ENCODE measurements around the gene PPDPF.

Gene PPDPF

GRCh38 chr20:63536241-63536977 is 15.8 kb downstream of the PPDPF start:
- no peak overlapping the region for H3K4me3 ChIP-seq (ENCODE audit: low read depth, low read length)
- no peaks in the 10 kb centered on the region for H3K36me3 ChIP-seq (replicated peaks)
- TF ChIP-seq CTCF (IDR thresholded peaks at IDR 0.05; ENCODE audit: low read depth, low read length, missing control alignments), result no peak
- no peak overlapping the region for H3K27ac ChIP-seq
- peak; percentile 48 for DNase-seq
- in situ Hi-C loops (cut with HindIII; ENCODE audit: low pct_ligation_motif_present, low sequenced_read_pairs), result no loop called here
- no peaks in the 10 kb centered on the region for H3K27me3 ChIP-seq (replicated peaks)

- Histone ChIP-seq H3K27ac (no peak within 1 kb of the TSS), H3K27me3 (replicated peaks) (no peaks in the 10 kb centered on the region), H3K4me3 (ENCODE audit: low read depth, low read length) (peak within 1 kb of the TSS; percentile 36), H3K36me3 (replicated peaks) (no peaks in the 10 kb centered on the region)
- in situ Hi-C loops (cut with HindIII; ENCODE audit: low pct_ligation_motif_present, low sequenced_read_pairs), result no loop called here
- no peak for TF ChIP-seq CTCF (IDR thresholded peaks at IDR 0.05; ENCODE audit: low read depth, low read length, missing control alignments)
- no peak for DNase-seq
These were observed 16.5 kb downstream of the PPDPF start, which contains the start of gene PTK6 for GRCh38 chr20:63536997-63537524. Gene PTK6 (minus strand): TSS chr20:63537376. CDS start chr20:63537314, 62 bp downstream.

GRCh38 chr20:63537525-63538203 is 17.1 kb downstream of the PPDPF start:
- peak; percentile 92 for TF ChIP-seq CTCF (IDR thresholded peaks at IDR 0.05; ENCODE audit: low read depth, low read length, missing control alignments)
- Histone ChIP-seq H3K36me3 (replicated peaks) (no peaks in the 10 kb centered on the region), H3K27me3 (replicated peaks) (no peaks in the 10 kb centered on the region), H3K4me3 (ENCODE audit: low read depth, low read length) (peak overlapping the region; percentile 36), H3K27ac (no peak overlapping the region)
- DNase-seq, result peak; percentile 63
- in situ Hi-C loops (cut with HindIII; ENCODE audit: low pct_ligation_motif_present, low sequenced_read_pairs), result no loop called here

- no peak overlapping the region for H3K27ac ChIP-seq
- no peak for DNase-seq
- no peaks in the 10 kb centered on the region for H3K27me3 ChIP-seq (replicated peaks)
- H3K4me3 ChIP-seq (ENCODE audit: low read depth, low read length), result peak overlapping the region; percentile 36
- H3K36me3 ChIP-seq (replicated peaks), result no peaks in the 10 kb centered on the region
- in situ Hi-C loops (cut with HindIII; ENCODE audit: low pct_ligation_motif_present, low sequenced_read_pairs), result no loop called here
- TF ChIP-seq CTCF (IDR thresholded peaks at IDR 0.05; ENCODE audit: low read depth, low read length, missing control alignments), result no peak
These were observed 17.9 kb downstream of the PPDPF start for GRCh38 chr20:63538204-63539091.

- in situ Hi-C loops (cut with HindIII; ENCODE audit: low pct_ligation_motif_present, low sequenced_read_pairs), result no loop called here
- TF ChIP-seq CTCF (IDR thresholded peaks at IDR 0.05; ENCODE audit: low read depth, low read length, missing control alignments), result no peak
- H3K4me3 ChIP-seq (ENCODE audit: low read depth, low read length), result no peak overlapping the region
- H3K27me3 ChIP-seq (replicated peaks), result no peaks in the 10 kb centered on the region
- no peak overlapping the region for H3K27ac ChIP-seq
- no peaks in the 10 kb centered on the region for H3K36me3 ChIP-seq (replicated peaks)
- DNase-seq, result no peak
These were observed 18.5 kb downstream of the PPDPF start for GRCh38 chr20:63539092-63539430.

Data from brain microvascular endothelial cell (primary cell).